Measurements from ENCODE around the gene TXNIP.

The TXNIP gene

DNA sequence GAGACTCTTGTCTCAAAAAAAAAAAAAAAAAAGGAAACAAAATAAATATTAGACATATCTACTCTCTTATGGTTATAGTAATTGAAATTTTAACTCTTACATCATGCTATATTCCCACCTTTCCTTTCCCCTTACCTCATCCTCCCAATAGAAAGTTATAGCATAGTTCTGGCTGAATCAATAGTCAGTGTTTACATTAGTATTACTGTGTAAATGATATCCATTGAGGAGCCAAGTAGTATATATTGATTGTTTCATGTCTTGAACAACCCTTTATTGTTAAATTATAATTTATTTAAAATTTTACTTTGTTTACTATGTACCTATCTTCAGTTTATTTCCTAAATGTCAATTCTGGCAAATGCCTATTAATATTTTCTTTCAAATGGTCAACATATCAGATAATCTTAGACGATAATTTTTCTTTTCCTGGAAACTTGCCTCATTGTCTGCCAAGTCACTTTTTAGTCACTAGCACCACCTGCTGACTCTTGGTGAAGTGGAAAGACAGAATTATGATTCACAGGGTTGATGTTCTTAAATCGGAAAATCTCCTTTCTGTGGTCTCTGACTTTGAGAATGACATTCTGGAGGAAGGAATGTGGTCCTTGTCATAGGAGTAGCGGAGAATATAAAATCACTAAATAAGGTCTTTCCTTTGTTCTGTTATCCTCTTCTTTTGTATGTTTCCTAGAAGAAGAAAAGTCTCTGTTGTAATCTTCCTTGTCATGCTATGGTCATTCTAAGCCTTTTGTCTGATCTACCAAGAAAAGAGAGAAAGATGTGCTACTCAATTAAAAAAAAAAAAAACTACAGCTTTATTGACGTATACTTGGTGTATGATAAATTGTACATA is 16.6 kb upstream of the TXNIP start:
- DNase-seq (ENCODE audit: low read depth in 1 of 2, low spot score in 1 of 2): no peak

- DNase-seq (ENCODE audit: low read depth in 1 of 2, low spot score in 1 of 2): no peak
Observed at GRCh38 chr1:146010126-146010738, 13.9 kb upstream of the TXNIP start.

DNA sequence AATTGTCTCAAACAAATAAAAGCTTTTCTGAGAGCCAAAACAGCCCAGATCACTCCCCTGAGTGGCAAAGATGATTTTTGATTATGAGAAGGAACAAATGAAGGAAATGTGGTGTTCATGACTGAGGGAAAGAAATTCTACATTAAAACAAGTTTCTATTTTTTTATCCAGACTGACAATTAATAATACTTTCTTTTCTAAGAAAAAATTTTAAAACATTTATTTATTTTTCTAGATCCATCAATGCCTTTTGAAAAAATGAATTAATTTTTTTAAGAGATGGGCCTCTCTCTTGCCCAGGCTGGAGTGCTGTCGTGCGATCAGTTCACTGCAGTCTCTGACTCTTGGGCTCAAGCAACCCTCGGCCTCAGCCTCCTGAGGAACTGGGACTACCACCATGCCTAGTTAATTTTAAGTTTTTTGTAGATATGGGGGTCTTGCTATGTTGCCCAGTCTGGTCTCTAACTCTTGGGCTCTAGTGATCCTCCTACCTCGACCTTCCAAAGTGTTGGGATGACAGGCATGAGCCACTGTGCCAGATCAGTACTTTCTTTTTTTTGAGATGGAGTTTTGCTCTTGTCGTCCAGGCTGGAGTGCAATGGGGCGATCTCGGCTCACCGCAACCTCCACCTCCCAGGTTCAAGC is 11.2 kb upstream of the TXNIP start:
- no peak for DNase-seq (ENCODE audit: low read depth in 1 of 2, low spot score in 1 of 2)

- DNase-seq (ENCODE audit: low read depth in 1 of 2, low spot score in 1 of 2): no peak
Observed at GRCh38 chr1:146001709-146002108, 5.3 kb upstream of the TXNIP start.

DNA sequence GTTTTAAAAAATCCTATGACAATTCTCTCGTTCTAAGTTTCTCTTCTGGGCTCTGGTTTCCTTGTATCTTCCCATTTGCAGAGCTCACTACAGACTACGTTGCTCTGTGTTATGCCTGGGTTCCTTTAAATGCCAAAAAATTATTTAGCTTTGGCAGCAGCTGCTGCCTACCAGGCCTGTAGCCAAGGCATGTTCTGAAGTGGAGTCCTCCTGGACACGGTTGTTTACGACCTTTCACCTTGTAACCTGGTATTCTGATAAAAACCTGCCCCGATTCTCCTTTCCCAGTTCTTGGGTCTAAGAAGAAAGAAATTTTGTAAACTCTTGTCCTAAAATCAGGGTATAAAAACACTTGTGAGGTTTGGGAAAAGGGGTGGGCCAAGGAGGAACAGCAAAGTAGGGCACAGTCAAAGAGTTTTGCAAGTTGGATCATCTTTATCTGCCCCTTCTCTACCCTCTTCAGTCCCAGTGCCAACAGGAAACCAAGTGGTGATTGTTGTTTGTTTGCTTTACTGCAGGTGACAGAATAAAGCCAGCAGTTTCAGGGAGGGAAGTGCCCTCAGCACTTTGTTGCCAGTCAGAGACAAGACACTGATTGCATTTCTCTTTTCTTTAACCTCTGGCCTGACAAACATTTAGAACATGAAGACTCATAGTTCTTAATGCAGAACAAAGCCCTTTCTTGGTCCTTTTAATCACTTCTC is 3.1 kb upstream of the TXNIP start:
- DNase-seq (ENCODE audit: low read depth in 1 of 2, low spot score in 1 of 2): no peak

GRCh38 chr1:145997718-145998023 is 1.3 kb upstream of the TXNIP start:
- DNase-seq (ENCODE audit: low read depth in 1 of 2, low spot score in 1 of 2): no peak

- peak in 1 of 2 donors; percentile 28 for DNase-seq (ENCODE audit: low read depth in 1 of 2, low spot score in 1 of 2)
Observed at GRCh38 chr1:145997016-145997717, 788 bp upstream of the TXNIP start.

GRCh38 chr1:145995964-145996432 is 381 bp downstream of the TXNIP start:
- no peak for DNase-seq (ENCODE audit: low read depth in 1 of 2, low spot score in 1 of 2)

DNA sequence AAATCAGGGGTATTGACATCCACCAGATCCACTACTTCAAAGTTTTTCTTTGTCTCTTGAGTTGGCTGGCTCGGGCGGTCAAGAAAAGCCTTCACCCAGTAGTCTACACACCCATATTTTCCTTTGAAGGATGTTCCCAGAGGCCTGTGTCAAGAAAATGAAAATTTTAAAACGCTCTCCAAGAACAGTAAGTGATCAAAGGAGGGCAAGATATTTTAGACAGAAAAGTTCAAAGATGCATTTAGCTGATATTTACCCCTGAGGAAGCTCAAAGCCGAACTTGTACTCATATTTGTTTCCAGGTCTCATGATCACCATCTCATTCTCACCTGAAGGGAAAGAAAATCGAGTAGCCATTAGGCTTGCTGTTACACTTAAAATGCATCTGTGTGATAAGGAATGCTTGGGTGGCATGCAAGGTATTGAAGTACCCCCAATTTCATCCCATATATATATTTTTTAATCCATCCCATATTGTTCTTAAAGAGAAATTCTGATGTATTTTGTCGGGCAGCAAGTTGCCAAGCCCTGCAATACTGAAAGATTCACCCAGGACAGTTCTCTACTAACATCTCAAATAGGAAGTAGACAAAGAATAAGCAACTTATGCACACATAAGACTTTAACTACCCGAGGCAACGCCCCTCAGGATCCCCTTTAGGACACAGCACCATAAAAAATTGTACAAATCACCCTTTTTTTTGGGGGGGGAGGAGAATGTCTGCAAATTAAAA is 1.1 kb downstream of the TXNIP start:
- DNase-seq (ENCODE audit: low read depth in 1 of 2, low spot score in 1 of 2): no peak

DNA sequence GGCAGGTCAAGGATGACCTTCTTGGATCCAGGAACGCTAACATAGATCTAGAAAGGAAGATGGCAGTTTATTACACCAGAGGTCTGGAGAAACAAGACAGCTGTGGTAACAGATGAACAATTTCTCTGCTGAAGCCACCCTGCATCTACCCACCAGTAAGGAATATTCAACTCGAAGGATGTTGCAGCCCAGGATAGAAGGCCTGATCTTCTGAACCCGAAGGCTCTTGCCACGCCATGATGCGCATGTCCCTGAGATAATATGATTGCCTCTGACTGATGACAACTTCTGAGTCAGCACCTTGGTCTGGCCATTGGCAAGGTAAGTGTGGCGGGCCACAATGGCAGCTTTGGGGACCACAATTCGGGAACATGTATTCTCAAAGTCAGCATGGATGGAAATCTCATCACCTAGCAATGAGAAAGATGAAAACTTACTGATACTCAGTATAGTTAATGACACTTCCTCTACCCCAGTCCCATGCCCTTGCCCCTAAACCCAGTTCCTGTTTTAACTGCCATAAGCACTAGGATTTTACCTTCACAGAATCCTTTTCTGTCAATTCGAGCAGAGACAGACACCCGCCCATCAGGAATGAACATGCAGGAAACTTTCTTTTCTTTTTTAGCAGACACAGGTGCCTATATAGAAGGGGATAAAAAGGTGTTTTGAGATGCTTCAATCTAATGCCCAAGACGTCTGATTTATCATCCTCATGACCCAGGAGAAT is 1.8 kb downstream of the TXNIP start:
- no peak for DNase-seq (ENCODE audit: low read depth in 1 of 2, low spot score in 1 of 2)

GRCh38 chr1:145993618-145994390 is 2.6 kb downstream of the TXNIP start:
- DNase-seq (ENCODE audit: low read depth in 1 of 2, low spot score in 1 of 2): no peak

GRCh38 chr1:145992958-145993617 is 3.3 kb downstream of the TXNIP start:
- no peak for DNase-seq (ENCODE audit: low read depth in 1 of 2, low spot score in 1 of 2)

DNA sequence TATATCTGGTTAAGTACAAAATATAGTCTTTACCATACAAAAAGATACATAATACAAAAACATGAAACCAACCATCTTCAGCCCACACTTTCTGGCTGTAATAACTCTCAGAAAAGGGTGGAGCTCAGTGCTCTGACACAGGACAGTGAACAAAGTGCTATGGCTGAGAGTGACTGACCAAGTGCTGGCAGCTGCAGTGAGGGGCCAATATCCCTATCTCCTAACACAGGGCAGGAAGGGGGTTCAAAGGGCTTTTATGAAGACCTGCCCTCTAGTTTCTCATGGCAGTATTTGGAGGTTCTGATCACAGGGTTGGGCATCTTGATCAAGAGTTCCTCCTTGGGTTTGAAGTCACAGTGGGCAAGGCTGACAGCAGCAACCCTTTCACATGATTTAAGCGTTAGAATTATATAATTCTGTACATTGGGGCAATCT is 3.9 kb downstream of the TXNIP start:
- no peak for DNase-seq (ENCODE audit: low read depth in 1 of 2, low spot score in 1 of 2)

DNA sequence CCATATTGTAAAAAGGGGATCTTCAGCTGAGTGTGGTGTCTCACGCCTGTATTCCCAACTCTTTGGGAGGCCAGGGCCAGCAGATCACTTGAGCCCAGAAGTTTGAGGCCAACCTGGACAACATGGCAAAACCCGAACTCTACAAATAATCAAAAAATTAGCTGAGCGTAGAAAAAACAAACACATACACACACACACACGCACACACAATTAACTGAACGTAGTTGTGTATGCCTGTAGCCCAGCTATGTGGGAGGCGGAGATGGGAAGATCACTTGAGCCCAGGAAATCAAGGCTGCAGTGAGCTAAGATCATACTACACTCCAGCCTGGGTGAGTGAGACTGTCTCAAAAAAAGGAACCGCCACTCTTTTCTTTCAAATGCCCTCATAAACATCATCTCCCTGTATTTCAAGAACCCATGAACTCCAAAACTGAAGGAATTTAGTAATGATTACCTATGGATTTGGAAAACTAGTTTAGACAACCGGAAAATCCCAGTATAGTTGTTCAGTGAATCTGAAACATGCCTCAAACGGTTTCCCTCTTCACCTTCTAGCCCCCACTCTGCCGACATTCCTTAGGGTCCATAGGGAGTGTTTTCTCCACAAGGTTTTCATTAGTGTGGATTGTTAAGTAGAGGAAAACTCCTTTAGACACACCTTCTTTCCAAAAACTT is 4.5 kb downstream of the TXNIP start:
- no peak for DNase-seq (ENCODE audit: low read depth in 1 of 2, low spot score in 1 of 2)

DNA sequence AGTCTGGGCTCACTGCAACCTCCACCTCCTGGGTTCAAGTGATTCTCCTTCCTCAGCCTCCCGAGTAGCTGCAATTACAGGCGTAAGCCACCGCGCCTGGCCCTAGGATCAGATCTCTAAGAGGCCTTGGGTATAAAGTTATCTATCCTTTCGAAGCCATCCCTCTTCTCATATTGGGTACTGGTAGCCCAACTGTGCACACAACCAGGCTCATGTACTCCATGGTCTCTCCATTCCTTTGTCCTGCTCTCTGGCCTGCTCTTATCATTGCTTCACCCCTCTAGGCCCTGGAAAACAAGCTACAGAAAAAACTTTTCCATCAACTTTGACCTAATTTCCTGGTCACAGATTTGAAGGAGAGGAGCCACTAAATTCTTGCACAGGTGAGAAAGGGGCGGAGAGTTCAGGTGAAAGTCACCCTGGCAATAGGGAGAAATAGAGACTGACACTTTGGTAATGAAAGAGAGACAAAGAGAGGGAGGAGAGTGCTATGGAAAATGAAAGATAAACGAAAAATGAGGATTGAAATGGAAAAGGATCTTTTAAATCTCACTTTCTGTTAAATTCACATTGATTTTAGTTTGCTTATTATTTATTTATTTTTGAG is 6.0 kb downstream of the TXNIP start:
- no peak for DNase-seq (ENCODE audit: low read depth in 1 of 2, low spot score in 1 of 2)

DNA sequence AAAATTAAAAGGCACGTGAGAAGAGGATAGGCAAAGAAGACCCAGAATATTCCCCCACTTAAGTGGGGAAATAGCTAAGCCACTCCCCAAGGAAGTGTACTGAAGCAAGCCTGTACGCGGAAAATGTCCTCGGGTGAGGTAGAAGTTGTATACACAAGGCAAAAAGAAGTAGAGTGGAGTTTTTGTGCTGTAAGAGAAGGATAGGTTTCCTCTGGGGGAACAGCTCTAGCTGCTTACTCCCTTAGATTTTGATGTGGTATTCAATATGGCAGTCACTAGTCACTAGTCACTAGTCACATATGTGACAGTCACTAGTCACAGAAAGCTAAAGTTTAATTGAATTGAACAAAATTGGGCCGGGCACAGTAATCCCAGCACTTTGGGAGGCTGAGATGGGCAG is 7.6 kb downstream of the TXNIP start:
- DNase-seq (ENCODE audit: low read depth in 1 of 2, low spot score in 1 of 2): no peak

GRCh38 chr1:145987926-145988325 is 8.5 kb downstream of the TXNIP start:
- no peak for DNase-seq (ENCODE audit: low read depth in 1 of 2, low spot score in 1 of 2)

Data from stimulated activated CD4-positive, alpha-beta T cell treated with anti-CD3 and anti-CD28 coated beads, Interleukin-15, amount 100 ng/mL, for 1 hour (primary cell).